ENCODE data around the gene KIF26A.

- TF ChIP-seq CTCF (IDR thresholded peaks at IDR 0.05; ENCODE audit: insufficient read depth, low read length, poor library complexity, severe bottlenecking) = no peak
- TF ChIP-seq EZH2phosphoT487 (conservative IDR thresholded peaks at IDR 0.05; ENCODE audit: low read length) = no peak
Measured at GRCh38 chr14:104207142-104208014, 69.0 kb downstream of the KIF26A start.
